IgD-negative memory B cell (primary cell): ENCODE measurements around the gene ALOX5. TPM values are rescaled to one million over a fixed set of nuclear protein-coding genes. Genes with fewer than 3 reads are reported as not detected.

Source experiments
- H3K27ac Mint-ChIP-seq, 3 donors: one replicate each; pipeline ENCODE4 v1.8.0; 2020 to 2022; ENCODE audit warnings: mild to moderate bottlenecking in 3 of 3, mixed read lengths in 3 of 3, moderate library complexity in 1 of 3
- H3K27me3 Mint-ChIP-seq: one replicate; pipeline ENCODE4 v1.8.0; 2021; ENCODE audit warnings: mixed read lengths
- H3K36me3 Mint-ChIP-seq: one replicate; pipeline ENCODE4 v1.8.0; 2020; ENCODE audit warnings: mild to moderate bottlenecking, mixed read lengths
- H3K4me1 Mint-ChIP-seq, 3 donors: one replicate each; pipeline ENCODE4 v1.8.0; 2020 to 2022; ENCODE audit warnings: mixed read lengths in 3 of 3, mild to moderate bottlenecking in 1 of 3
- H3K4me3 Mint-ChIP-seq, 4 donors: one replicate each; pipeline ENCODE4 v1.8.0; 2020 to 2022; ENCODE audit warnings: mild to moderate bottlenecking in 4 of 4, mixed read lengths in 4 of 4, moderate library complexity in 3 of 4
- H3K9me3 Mint-ChIP-seq, 3 donors: one replicate each; pipeline ENCODE4 v1.8.0; 2020 to 2021; ENCODE audit warnings: mixed read lengths in 3 of 3, mild to moderate bottlenecking in 1 of 3
- polyA plus RNA-seq: library from polyadenylated mRNA; unstranded; fragments of 300-500 nt; fragmentation: Illumina TruSeq; gene quantifications from one replicate; pipeline ENCODE4 v1.2.3, GENCODE V29; 2021

ALOX5 gene
- polyA plus RNA-seq, 1 donor from 2014 or later, result 193 TPM

- H3K9me3 Mint-ChIP-seq, result no peaks in the 10 kb centered on the region
- peaks cover 11% of the 10 kb centered on the region for H3K36me3 Mint-ChIP-seq
- peaks cover 13 to 20% (median 16%) of the 10 kb centered on the region in 3 donors for H3K4me1 Mint-ChIP-seq
- no peak overlapping the region for H3K4me3 Mint-ChIP-seq
- peak overlapping the region in 1 of 3 donors; percentile 48 for H3K27ac Mint-ChIP-seq
- no peaks in the 10 kb centered on the region for H3K27me3 Mint-ChIP-seq
These were observed 113.7 kb downstream of the ALOX5 start for GRCh38 chr10:45487735-45488134.

- Mint-ChIP-seq H3K36me3 (peaks cover 14% of the 10 kb centered on the region), H3K9me3 (no peaks in the 10 kb centered on the region), H3K4me3 (no peak overlapping the region), H3K4me1 (peaks cover 7 to 16% (median 15%) of the 10 kb centered on the region in 3 donors), H3K27ac (peak overlapping the region in 1 of 3 donors; percentile 92), H3K27me3 (no peaks in the 10 kb centered on the region)
These were observed 114.3 kb downstream of the ALOX5 start for GRCh38 chr10:45488365-45488764.

- no peaks in the 10 kb centered on the region for H3K27me3 Mint-ChIP-seq
- no peak overlapping the region for H3K4me3 Mint-ChIP-seq
- H3K27ac Mint-ChIP-seq, result peak overlapping the region in 1 of 3 donors; percentile 76
- peaks cover under 1 to 1% (median under 1%) of the 10 kb centered on the region in 3 donors for H3K9me3 Mint-ChIP-seq
- peaks cover 15% of the 10 kb centered on the region for H3K36me3 Mint-ChIP-seq
- peaks cover 8 to 22% (median 16%) of the 10 kb centered on the region in 3 donors for H3K4me1 Mint-ChIP-seq
These were observed 116.3 kb downstream of the ALOX5 start for GRCh38 chr10:45490277-45490676.

- Mint-ChIP-seq H3K36me3 (peaks cover 18% of the 10 kb centered on the region), H3K4me3 (no peak overlapping the region), H3K27me3 (no peaks in the 10 kb centered on the region), H3K27ac (no peak overlapping the region), H3K4me1 (peaks cover 9 to 20% (median 16%) of the 10 kb centered on the region in 3 donors), H3K9me3 (peaks cover 2 to 3% (median 2%) of the 10 kb centered on the region in 3 donors)
These were observed 117.0 kb downstream of the ALOX5 start for GRCh38 chr10:45491061-45491460.

Other genes with a start within 250 kb of the ALOX5 start
- gene OR13A1, start 58.6 kb upstream of the ALOX5 start, polyA plus RNA-seq, result 0.55 TPM